Mesendoderm (in vitro differentiated cells): ENCODE results near the gene BEX2.

Source experiments
- DNase-seq: peaks from one replicate; pipeline ENCODE4 v3.0.0; 2013
- H2AK5ac ChIP-seq: 2 replicates; pipeline ENCODE4 v1.6.1; 2013; ENCODE audit warnings: low read length, inconsistent platforms
- H2BK120ac ChIP-seq: 2 replicates; pipeline ENCODE4 v1.6.1; 2013; ENCODE audit warnings: low read depth, mild to moderate bottlenecking, low read length, moderate library complexity, mixed read lengths
- H2BK15ac ChIP-seq: replicated peaks from 2 replicates; pipeline ENCODE4 v1.6.1; 2013; ENCODE audit warnings: low read depth, mild to moderate bottlenecking, moderate library complexity
- H2BK5ac ChIP-seq: 2 replicates; pipeline ENCODE4 v1.6.1; 2013; ENCODE audit warnings: low read length, inconsistent platforms
- H3K18ac ChIP-seq: 2 replicates; pipeline ENCODE4 v1.6.1; 2013; ENCODE audit warnings: mild to moderate bottlenecking, low read length, mixed read lengths
- H3K23ac ChIP-seq: one replicate; pipeline ENCODE4 v1.6.1; 2013; ENCODE audit warnings: low read length
- H3K27ac ChIP-seq: 2 replicates; pipeline ENCODE4 v1.5.1; 2013; ENCODE audit warnings: low read depth, mild to moderate bottlenecking, inconsistent platforms, low read length, moderate library complexity
- H3K27me3 ChIP-seq: 2 replicates; pipeline ENCODE4 v1.6.1; 2013; ENCODE audit warnings: low read length, control low read depth, mild to moderate bottlenecking, inconsistent platforms; ENCODE audit not compliant: insufficient read depth, poor library complexity
- H3K36me3 ChIP-seq: 2 replicates; pipeline ENCODE4 v1.6.1; 2013; ENCODE audit warnings: low read length, inconsistent platforms; ENCODE audit not compliant: control insufficient read depth, insufficient read depth
- H3K4ac ChIP-seq: one replicate; pipeline ENCODE4 v1.6.1; 2013; ENCODE audit warnings: low read depth, mild to moderate bottlenecking, low read length, moderate library complexity
- H3K4me1 ChIP-seq: 2 replicates; pipeline ENCODE4 v1.6.1; 2013; ENCODE audit warnings: low read depth, low read length, inconsistent platforms; ENCODE audit not compliant: control insufficient read depth
- H3K4me2 ChIP-seq: 2 replicates; pipeline ENCODE4 v1.6.1; 2013; ENCODE audit warnings: low read length
- H3K4me3 ChIP-seq: 2 replicates; pipeline ENCODE4 v1.5.1; 2013; ENCODE audit warnings: mild to moderate bottlenecking, low read length
- H3K56ac ChIP-seq: one replicate; pipeline ENCODE4 v1.6.1; 2013; ENCODE audit warnings: low read length
- H3K79me1 ChIP-seq: 2 replicates; pipeline ENCODE4 v1.6.1; 2013; ENCODE audit warnings: low read length, inconsistent platforms
- H3K79me2 ChIP-seq: 2 replicates; pipeline ENCODE4 v1.6.1; 2013; ENCODE audit warnings: mild to moderate bottlenecking, low read length; ENCODE audit not compliant: control insufficient read depth, insufficient read depth
- H3K9ac ChIP-seq: 2 replicates; pipeline ENCODE4 v1.6.1; 2013; ENCODE audit warnings: low read length, inconsistent platforms
- H4K5ac ChIP-seq: one replicate; pipeline ENCODE4 v1.6.1; 2013; ENCODE audit warnings: low read length
- H4K8ac ChIP-seq: one replicate; pipeline ENCODE4 v1.6.1; 2013; ENCODE audit warnings: low read depth, mild to moderate bottlenecking, control low read depth, low read length, moderate library complexity
- WGBS: extraction: QIAGEN DNeasy Blood & Tissue Kit; methylation state at CpG from one replicate; pipeline ENCODE4 v1.1.7; 2013; ENCODE audit warnings: low lambda C conversion rate, missing lambda C conversion rate; ENCODE audit not compliant: insufficient coverage; ENCODE audit errors: extremely low coverage; 5-methylcytosine and 5-hydroxymethylcytosine counted together

The BEX2 gene

DNA sequence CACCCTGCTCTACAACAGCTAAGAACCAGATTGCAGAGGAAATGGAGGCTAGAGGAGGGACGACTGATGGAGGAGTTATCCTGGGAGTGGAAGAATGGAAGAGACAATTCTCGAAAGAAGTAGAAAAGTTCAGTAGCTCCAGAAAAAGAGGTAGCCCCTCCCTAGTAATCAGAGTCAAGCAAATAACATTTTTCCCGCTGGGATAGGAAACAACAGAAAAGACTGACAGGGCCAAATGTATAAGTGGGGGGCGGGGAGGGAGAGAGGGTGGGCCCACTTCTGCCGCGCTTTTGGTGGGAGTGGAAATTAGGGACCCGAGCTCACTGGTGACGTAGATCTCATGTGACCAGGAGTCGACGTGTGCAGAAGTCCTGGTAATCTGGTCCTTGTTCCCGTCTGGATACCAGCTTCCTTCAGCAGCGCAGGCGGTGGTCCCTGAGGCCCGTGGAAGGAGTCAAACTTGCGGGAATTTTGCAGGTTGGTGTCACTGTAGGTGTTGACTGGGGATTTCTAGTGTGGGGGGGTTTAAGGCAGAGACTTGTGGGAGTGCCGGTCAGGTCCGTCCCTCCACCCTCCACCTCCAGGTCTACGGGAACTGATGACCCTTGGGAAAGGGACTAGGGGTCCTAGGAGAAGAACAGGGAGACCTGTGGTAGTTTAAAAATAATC, 45.5 kb upstream of the BEX2 start, which contains the start of gene TCEAL9:
TCEAL9 (plus strand) TSS at position 377 of the 669 bp plus-strand sequence. CDS start 1,179 bp downstream, outside the sequence.
- H3K79me2 ChIP-seq: peaks cover 8% of the 10 kb centered on the region
- no peak within 1 kb of the TSS for H2BK120ac ChIP-seq
- H3K79me1 ChIP-seq: no peaks in the 10 kb centered on the region
- H3K18ac ChIP-seq: peak within 1 kb of the TSS; percentile 95
- peak within 1 kb of the TSS; percentile 91 for H3K4me3 ChIP-seq
- peak within 1 kb of the TSS; percentile 56 for H3K4me2 ChIP-seq
- H3K27ac ChIP-seq: peak within 1 kb of the TSS; percentile 70
- peak within 1 kb of the TSS; percentile 92 for H3K9ac ChIP-seq
- H3K36me3 ChIP-seq: no peaks in the 10 kb centered on the region
- no peak within 1 kb of the TSS for H4K5ac ChIP-seq
- no peaks in the 10 kb centered on the region for H3K4me1 ChIP-seq
- no peak within 1 kb of the TSS for H2BK5ac ChIP-seq
- H3K27me3 ChIP-seq: no peaks in the 10 kb centered on the region
- H3K56ac ChIP-seq: peak within 1 kb of the TSS; percentile 92
- H2BK15ac ChIP-seq: no peak within 1 kb of the TSS
- no peak within 1 kb of the TSS for H2AK5ac ChIP-seq
- WGBS: no CpG with 5 or more reads among the region's 18 CpGs
- peak within 1 kb of the TSS; percentile 85 for H3K4ac ChIP-seq
- DNase-seq: peak; percentile 82
- peak within 1 kb of the TSS; percentile 81 for H4K8ac ChIP-seq
- peak within 1 kb of the TSS; percentile 66 for H3K23ac ChIP-seq

GRCh38 chrX:103347682-103348397, 37.0 kb upstream of the BEX2 start:
- no peaks in the 10 kb centered on the region for H3K79me2 ChIP-seq
- H3K9ac ChIP-seq: no peak overlapping the region
- no peak overlapping the region for H3K18ac ChIP-seq
- no peak overlapping the region for H3K27ac ChIP-seq
- H3K23ac ChIP-seq: no peak overlapping the region
- no peak overlapping the region for H3K4ac ChIP-seq
- H3K36me3 ChIP-seq: no peaks in the 10 kb centered on the region
- no peak overlapping the region for H2BK15ac ChIP-seq
- H2AK5ac ChIP-seq: no peak overlapping the region
- H3K56ac ChIP-seq: peak overlapping the region; percentile 29
- peaks cover 3% of the 10 kb centered on the region for H3K4me1 ChIP-seq
- H4K5ac ChIP-seq: no peak overlapping the region
- DNase-seq: peak; percentile 52
- no CpG with 5 or more reads among the region's 29 CpGs for WGBS
- no peak overlapping the region for H2BK120ac ChIP-seq
- no peak overlapping the region for H2BK5ac ChIP-seq
- no peak overlapping the region for H4K8ac ChIP-seq
- no peaks in the 10 kb centered on the region for H3K27me3 ChIP-seq
- H3K79me1 ChIP-seq: no peaks in the 10 kb centered on the region
- H3K4me3 ChIP-seq: no peak overlapping the region
- no peak overlapping the region for H3K4me2 ChIP-seq

GRCh38 chrX:103344606-103345005, 33.8 kb upstream of the BEX2 start:
- no CpG with 5 or more reads among the region's 2 CpGs for WGBS
- no peak overlapping the region for H3K27ac ChIP-seq
- no peak overlapping the region for H3K4ac ChIP-seq
- no peak overlapping the region for H3K9ac ChIP-seq
- H4K5ac ChIP-seq: no peak overlapping the region
- no peaks in the 10 kb centered on the region for H3K4me1 ChIP-seq
- H3K36me3 ChIP-seq: no peaks in the 10 kb centered on the region
- no peak overlapping the region for H3K4me2 ChIP-seq
- DNase-seq: peak; percentile 54
- no peaks in the 10 kb centered on the region for H3K79me2 ChIP-seq
- H3K79me1 ChIP-seq: no peaks in the 10 kb centered on the region
- H3K27me3 ChIP-seq: no peaks in the 10 kb centered on the region
- H3K4me3 ChIP-seq: no peak overlapping the region
- no peak overlapping the region for H2BK5ac ChIP-seq
- H4K8ac ChIP-seq: no peak overlapping the region
- H3K23ac ChIP-seq: no peak overlapping the region
- no peak overlapping the region for H2BK15ac ChIP-seq
- H3K18ac ChIP-seq: no peak overlapping the region
- H2AK5ac ChIP-seq: no peak overlapping the region
- no peak overlapping the region for H2BK120ac ChIP-seq
- no peak overlapping the region for H3K56ac ChIP-seq

DNA sequence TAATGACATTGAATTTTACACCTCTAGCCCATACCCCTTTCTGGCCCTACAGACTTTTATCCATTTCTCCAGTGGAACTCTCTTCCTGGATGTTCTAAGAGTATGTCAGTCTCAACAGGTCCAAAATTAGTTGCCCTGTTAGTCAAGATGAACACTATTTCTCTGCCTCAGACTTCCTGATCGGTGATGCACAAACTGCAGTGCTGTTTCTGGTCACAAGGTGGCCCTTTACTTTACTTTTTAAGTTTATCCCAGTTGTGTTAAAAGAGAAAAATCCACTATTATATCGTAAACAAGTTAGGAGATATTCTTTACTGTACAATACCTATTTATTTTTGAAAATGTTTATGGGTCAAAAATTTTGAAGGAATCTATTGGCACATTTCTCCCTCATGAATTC, 32.3 kb upstream of the BEX2 start:
- Histone ChIP-seq H3K23ac (no peak overlapping the region), H4K8ac (no peak overlapping the region), H4K5ac (no peak overlapping the region), H2BK120ac (no peak overlapping the region), H3K36me3 (no peaks in the 10 kb centered on the region), H3K18ac (no peak overlapping the region), H3K4me1 (no peaks in the 10 kb centered on the region), H3K4ac (no peak overlapping the region), H3K27me3 (no peaks in the 10 kb centered on the region), H3K27ac (no peak overlapping the region), H2BK5ac (no peak overlapping the region), H3K4me2 (no peak overlapping the region), H3K4me3 (no peak overlapping the region), H3K79me2 (no peaks in the 10 kb centered on the region), H3K9ac (no peak overlapping the region), H3K56ac (peak overlapping the region; percentile 25), H3K79me1 (no peaks in the 10 kb centered on the region), H2AK5ac (no peak overlapping the region), H2BK15ac (no peak overlapping the region)
- WGBS: no CpG with 5 or more reads among the region's 2 CpGs
- DNase-seq: peak; percentile 27

GRCh38 chrX:103338663-103339062, 27.9 kb upstream of the BEX2 start:
- H3K27me3 ChIP-seq: no peaks in the 10 kb centered on the region
- DNase-seq: no peak
- no peak overlapping the region for H2BK15ac ChIP-seq
- H3K4me1 ChIP-seq: no peaks in the 10 kb centered on the region
- H2BK5ac ChIP-seq: no peak overlapping the region
- no CpG with 5 or more reads among the region's 3 CpGs for WGBS
- H3K4ac ChIP-seq: no peak overlapping the region
- no peaks in the 10 kb centered on the region for H3K79me2 ChIP-seq
- H2AK5ac ChIP-seq: no peak overlapping the region
- no peak overlapping the region for H3K4me2 ChIP-seq
- H3K36me3 ChIP-seq: no peaks in the 10 kb centered on the region
- no peak overlapping the region for H3K18ac ChIP-seq
- no peak overlapping the region for H3K9ac ChIP-seq
- H4K8ac ChIP-seq: no peak overlapping the region
- no peak overlapping the region for H2BK120ac ChIP-seq
- no peak overlapping the region for H4K5ac ChIP-seq
- no peaks in the 10 kb centered on the region for H3K79me1 ChIP-seq
- no peak overlapping the region for H3K4me3 ChIP-seq
- H3K23ac ChIP-seq: no peak overlapping the region
- H3K27ac ChIP-seq: no peak overlapping the region
- H3K56ac ChIP-seq: no peak overlapping the region
